ENCODE measurements around the gene GEMIN8.

GEMIN8 gene

DNA sequence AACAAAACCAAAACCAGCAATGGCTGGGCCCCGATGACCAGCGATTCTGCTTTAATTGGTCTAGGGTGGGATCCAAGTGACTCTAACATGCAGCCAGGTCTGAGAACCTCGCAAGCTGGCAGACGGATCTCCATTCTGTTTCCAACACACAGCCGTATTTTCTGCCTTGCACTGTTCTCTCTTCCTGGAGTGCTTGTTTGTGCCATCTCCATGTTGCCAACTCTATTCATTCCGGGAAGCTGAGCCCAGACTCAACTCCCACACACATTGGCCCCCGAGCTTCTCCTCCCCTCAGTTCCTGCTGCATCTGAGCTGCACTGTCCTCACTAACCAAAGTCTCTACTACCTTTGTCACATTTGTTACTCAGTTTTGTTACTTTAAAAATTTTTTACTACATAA is 35.6 kb downstream of the GEMIN8 start:
- Histone ChIP-seq H3K27me3 (ENCODE audit: control insufficient read depth in 3 of 3, insufficient read depth in 3 of 3, low read depth in 1 of 3, low read length in 3 of 3) (no peaks in the 10 kb centered on the region), H3K4me2 (ENCODE audit: insufficient read depth, low read length, poor library complexity, severe bottlenecking) (no peak overlapping the region), H2BK15ac (ENCODE audit: low read length) (no peak overlapping the region), H3K23ac (ENCODE audit: low read depth, low read length, poor library complexity) (no peak overlapping the region), H3K4me3 (ENCODE audit: low read length in 2 of 2) (no peak overlapping the region), H2BK12ac (ENCODE audit: low read length) (no peak overlapping the region), H3K14ac (ENCODE audit: low read length) (no peak overlapping the region), H2AK5ac (ENCODE audit: low read depth, low read length) (no peak overlapping the region), H3K4me1 (ENCODE audit: control insufficient read depth in 2 of 2, insufficient read depth in 1 of 2, low read depth in 1 of 2, low read length in 2 of 2) (no peaks in the 10 kb centered on the region), H4K8ac (ENCODE audit: low read depth, low read length) (no peak overlapping the region), H3K36me3 (replicated peaks in 1 of 2; ENCODE audit: control insufficient read depth in 2 of 2, insufficient read depth in 2 of 2, low read length in 2 of 2) (no peaks in the 10 kb centered on the region), H4K91ac (ENCODE audit: low read depth, low read length, poor library complexity) (no peak overlapping the region), H3K9me3 (replicated peaks in 1 of 2; ENCODE audit: control insufficient read depth in 2 of 2, insufficient read depth in 1 of 2, low read depth in 1 of 2, low read length in 2 of 2) (no peaks in the 10 kb centered on the region), H3K9ac (ENCODE audit: low read depth, low read length, poor library complexity) (no peak overlapping the region), H3K18ac (ENCODE audit: low read length) (no peak overlapping the region), H3K27ac (replicated peaks; ENCODE audit: low read length) (no peak overlapping the region), H2AFZ (ENCODE audit: low read length) (no peak overlapping the region), H3K4ac (ENCODE audit: low read length) (no peak overlapping the region), H2BK120ac (ENCODE audit: low read depth, low read length) (no peak overlapping the region), H2BK5ac (ENCODE audit: low read length) (no peak overlapping the region), H3K79me1 (ENCODE audit: low read depth, low read length) (no peaks in the 10 kb centered on the region)
- no peak for DNase-seq (ENCODE audit: low spot score)
- WGBS, 2 donors (ENCODE audit: extremely low coverage in 2 of 2, insufficient read length in 2 of 2, insufficient replicate concordance in 1 of 2) = no CpG with 5 or more reads among the region's 7 CpGs

DNA sequence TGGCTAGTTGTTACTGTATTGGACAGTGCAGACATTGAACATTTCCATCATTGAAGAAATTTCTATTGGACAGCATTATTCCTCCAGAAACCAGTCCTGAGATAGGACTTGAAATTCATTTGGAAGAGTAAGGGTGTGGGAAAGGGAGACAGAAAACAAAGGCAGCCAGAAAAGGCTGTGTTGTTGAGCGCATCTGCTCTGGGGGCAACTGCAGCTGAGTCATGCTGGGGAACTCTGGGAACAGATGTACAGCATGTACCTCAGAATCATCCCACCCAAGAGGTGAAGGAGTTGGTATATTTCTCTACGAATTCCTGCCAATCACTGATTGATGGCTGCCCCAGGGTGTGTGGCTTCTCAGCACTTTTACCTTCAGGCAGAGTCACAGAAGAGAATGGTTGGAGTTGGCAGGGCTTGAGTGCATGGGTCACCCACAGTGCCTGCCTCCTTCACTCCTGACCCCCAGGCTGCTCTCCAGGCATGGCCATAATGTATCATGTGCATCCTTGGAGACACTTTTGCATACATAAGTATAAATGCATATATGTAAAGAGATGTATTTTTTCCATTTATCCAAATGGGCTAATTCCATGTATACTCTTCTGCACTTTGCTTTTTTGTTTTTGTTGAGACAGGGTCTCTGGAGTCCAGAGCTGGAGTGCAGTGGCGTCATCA is 39.4 kb downstream of the GEMIN8 start:
- H3K27ac ChIP-seq (replicated peaks; ENCODE audit: low read length) = no peak overlapping the region
- no CpG with 5 or more reads among the region's 3 CpGs for WGBS, 2 donors (ENCODE audit: extremely low coverage in 2 of 2, insufficient read length in 2 of 2, insufficient replicate concordance in 1 of 2)
- no peaks in the 10 kb centered on the region for H3K4me1 ChIP-seq (ENCODE audit: control insufficient read depth in 2 of 2, insufficient read depth in 1 of 2, low read depth in 1 of 2, low read length in 2 of 2)
- H3K18ac ChIP-seq (ENCODE audit: low read length) = no peak overlapping the region
- no peak overlapping the region for H2AFZ ChIP-seq (ENCODE audit: low read length)
- no peak overlapping the region for H2BK12ac ChIP-seq (ENCODE audit: low read length)
- H3K9ac ChIP-seq (ENCODE audit: low read depth, low read length, poor library complexity) = no peak overlapping the region
- H3K79me1 ChIP-seq (ENCODE audit: low read depth, low read length) = no peaks in the 10 kb centered on the region
- no peak overlapping the region for H3K14ac ChIP-seq (ENCODE audit: low read length)
- no peak overlapping the region for H2BK120ac ChIP-seq (ENCODE audit: low read depth, low read length)
- no peak overlapping the region for H2BK15ac ChIP-seq (ENCODE audit: low read length)
- H3K27me3 ChIP-seq (ENCODE audit: control insufficient read depth in 3 of 3, insufficient read depth in 3 of 3, low read depth in 1 of 3, low read length in 3 of 3) = no peaks in the 10 kb centered on the region
- no peak for DNase-seq (ENCODE audit: low spot score)
- no peaks in the 10 kb centered on the region for H3K9me3 ChIP-seq (replicated peaks in 1 of 2; ENCODE audit: control insufficient read depth in 2 of 2, insufficient read depth in 1 of 2, low read depth in 1 of 2, low read length in 2 of 2)
- H4K91ac ChIP-seq (ENCODE audit: low read depth, low read length, poor library complexity) = no peak overlapping the region
- H3K4ac ChIP-seq (ENCODE audit: low read length) = no peak overlapping the region
- no peak overlapping the region for H3K4me3 ChIP-seq (ENCODE audit: low read length in 2 of 2)
- H3K36me3 ChIP-seq (replicated peaks in 1 of 2; ENCODE audit: control insufficient read depth in 2 of 2, insufficient read depth in 2 of 2, low read length in 2 of 2) = no peaks in the 10 kb centered on the region
- H2AK5ac ChIP-seq (ENCODE audit: low read depth, low read length) = no peak overlapping the region
- H2BK5ac ChIP-seq (ENCODE audit: low read length) = no peak overlapping the region
- no peak overlapping the region for H4K8ac ChIP-seq (ENCODE audit: low read depth, low read length)
- H3K23ac ChIP-seq (ENCODE audit: low read depth, low read length, poor library complexity) = no peak overlapping the region
- no peak overlapping the region for H3K4me2 ChIP-seq (ENCODE audit: insufficient read depth, low read length, poor library complexity, severe bottlenecking)

- no peak for DNase-seq (ENCODE audit: low spot score)
- no peak overlapping the region for H2BK120ac ChIP-seq (ENCODE audit: low read depth, low read length)
These were observed 43.8 kb downstream of the GEMIN8 start for GRCh38 chrX:13985697-13986435.

DNA sequence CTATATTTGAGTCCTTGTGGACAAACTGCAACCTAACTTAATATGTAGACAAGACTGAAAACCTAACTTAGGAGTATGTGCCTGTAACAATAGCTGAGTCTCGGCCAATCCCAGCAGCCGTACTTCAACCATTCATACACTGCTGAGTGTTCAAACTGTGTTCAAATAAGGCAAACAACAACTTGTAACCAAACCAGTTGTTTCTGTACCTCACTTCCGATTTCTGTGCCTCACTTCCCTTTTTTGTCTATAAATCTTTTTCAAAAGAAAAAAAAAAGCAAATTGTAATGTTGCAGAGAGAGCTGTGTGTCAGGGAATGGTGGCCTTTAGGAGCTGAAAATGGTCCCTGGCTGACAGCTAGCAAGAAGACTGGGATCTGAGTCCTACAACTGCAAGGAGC is 46.0 kb downstream of the GEMIN8 start:
- H3K18ac ChIP-seq (ENCODE audit: low read length) = no peak overlapping the region
- H3K36me3 ChIP-seq (replicated peaks in 1 of 2; ENCODE audit: control insufficient read depth in 2 of 2, insufficient read depth in 2 of 2, low read length in 2 of 2) = no peaks in the 10 kb centered on the region
- H4K8ac ChIP-seq (ENCODE audit: low read depth, low read length) = no peak overlapping the region
- H3K4me3 ChIP-seq (ENCODE audit: low read length in 2 of 2) = no peak overlapping the region
- H3K9me3 ChIP-seq (replicated peaks in 1 of 2; ENCODE audit: control insufficient read depth in 2 of 2, insufficient read depth in 1 of 2, low read depth in 1 of 2, low read length in 2 of 2) = no peaks in the 10 kb centered on the region
- H2AK5ac ChIP-seq (ENCODE audit: low read depth, low read length) = no peak overlapping the region
- no peak overlapping the region for H3K27ac ChIP-seq (replicated peaks; ENCODE audit: low read length)
- no peak overlapping the region for H2AFZ ChIP-seq (ENCODE audit: low read length)
- no peak overlapping the region for H2BK12ac ChIP-seq (ENCODE audit: low read length)
- H3K14ac ChIP-seq (ENCODE audit: low read length) = no peak overlapping the region
- no peak for DNase-seq (ENCODE audit: low spot score)
- H2BK15ac ChIP-seq (ENCODE audit: low read length) = no peak overlapping the region
- no peak overlapping the region for H3K4me2 ChIP-seq (ENCODE audit: insufficient read depth, low read length, poor library complexity, severe bottlenecking)
- no peaks in the 10 kb centered on the region for H3K27me3 ChIP-seq (ENCODE audit: control insufficient read depth in 3 of 3, insufficient read depth in 3 of 3, low read depth in 1 of 3, low read length in 3 of 3)
- no CpG with 5 or more reads among the region's 3 CpGs for WGBS, 2 donors (ENCODE audit: extremely low coverage in 2 of 2, insufficient read length in 2 of 2, insufficient replicate concordance in 1 of 2)
- no peak overlapping the region for H3K9ac ChIP-seq (ENCODE audit: low read depth, low read length, poor library complexity)
- no peak overlapping the region for H2BK5ac ChIP-seq (ENCODE audit: low read length)
- H3K79me1 ChIP-seq (ENCODE audit: low read depth, low read length) = no peaks in the 10 kb centered on the region
- no peaks in the 10 kb centered on the region for H3K4me1 ChIP-seq (ENCODE audit: control insufficient read depth in 2 of 2, insufficient read depth in 1 of 2, low read depth in 1 of 2, low read length in 2 of 2)
- H3K4ac ChIP-seq (ENCODE audit: low read length) = no peak overlapping the region
- no peak overlapping the region for H3K23ac ChIP-seq (ENCODE audit: low read depth, low read length, poor library complexity)
- no peak overlapping the region for H2BK120ac ChIP-seq (ENCODE audit: low read depth, low read length)
- H4K91ac ChIP-seq (ENCODE audit: low read depth, low read length, poor library complexity) = no peak overlapping the region

More at GRCh38 chrX:13985697-13986435, 43.8 kb downstream of the GEMIN8 start:
- H3K9me3 ChIP-seq (replicated peaks in 1 of 2; ENCODE audit: control insufficient read depth in 2 of 2, insufficient read depth in 1 of 2, low read depth in 1 of 2, low read length in 2 of 2) = no peaks in the 10 kb centered on the region
- H3K4me1 ChIP-seq (ENCODE audit: control insufficient read depth in 2 of 2, insufficient read depth in 1 of 2, low read depth in 1 of 2, low read length in 2 of 2) = no peaks in the 10 kb centered on the region
- no peaks in the 10 kb centered on the region for H3K79me1 ChIP-seq (ENCODE audit: low read depth, low read length)
- H3K27ac ChIP-seq (replicated peaks; ENCODE audit: low read length) = no peak overlapping the region
- H4K91ac ChIP-seq (ENCODE audit: low read depth, low read length, poor library complexity) = no peak overlapping the region
- H3K23ac ChIP-seq (ENCODE audit: low read depth, low read length, poor library complexity) = no peak overlapping the region
- H3K4me3 ChIP-seq (ENCODE audit: low read length in 2 of 2) = no peak overlapping the region
- H2BK12ac ChIP-seq (ENCODE audit: low read length) = no peak overlapping the region
- no peak overlapping the region for H3K4ac ChIP-seq (ENCODE audit: low read length)
- H2AFZ ChIP-seq (ENCODE audit: low read length) = no peak overlapping the region
- no peak overlapping the region for H2BK15ac ChIP-seq (ENCODE audit: low read length)
- H2AK5ac ChIP-seq (ENCODE audit: low read depth, low read length) = no peak overlapping the region
- H3K36me3 ChIP-seq (replicated peaks in 1 of 2; ENCODE audit: control insufficient read depth in 2 of 2, insufficient read depth in 2 of 2, low read length in 2 of 2) = no peaks in the 10 kb centered on the region
- WGBS, 2 donors (ENCODE audit: extremely low coverage in 2 of 2, insufficient read length in 2 of 2, insufficient replicate concordance in 1 of 2) = no CpG with 5 or more reads among the region's 1 CpG
- no peaks in the 10 kb centered on the region for H3K27me3 ChIP-seq (ENCODE audit: control insufficient read depth in 3 of 3, insufficient read depth in 3 of 3, low read depth in 1 of 3, low read length in 3 of 3)
- H3K9ac ChIP-seq (ENCODE audit: low read depth, low read length, poor library complexity) = no peak overlapping the region
- H3K18ac ChIP-seq (ENCODE audit: low read length) = no peak overlapping the region
- no peak overlapping the region for H3K14ac ChIP-seq (ENCODE audit: low read length)
- H3K4me2 ChIP-seq (ENCODE audit: insufficient read depth, low read length, poor library complexity, severe bottlenecking) = no peak overlapping the region
- H4K8ac ChIP-seq (ENCODE audit: low read depth, low read length) = no peak overlapping the region
- H2BK5ac ChIP-seq (ENCODE audit: low read length) = no peak overlapping the region
